Fibroblast of villous mesenchyme (primary cell): ENCODE measurements around the gene STX8. TPM values are rescaled to one million over a fixed set of nuclear protein-coding genes. Genes with fewer than 3 reads are reported as not detected.
A peak's percentile ranks its signal among the peaks of the same experiment; 100 is the strongest.
"Not testable (repeated sequence)": the region's sequence is repeated elsewhere in the genome, so short reads cannot be mapped to it uniquely, and the experiment has no call there.

Experiments
- DNase-seq: peaks from one replicate; pipeline ENCODE4 v3.0.0-alpha.2; 2010; ENCODE audit warnings: low read depth
- H3K4me3 ChIP-seq: 2 replicates; pipeline ENCODE4 v1.5.1; 2011; ENCODE audit warnings: low read depth, mild to moderate bottlenecking, low read length
- total RNA-seq: library from RNA; depleted of rRNA; stranded (reverse); fragments of >200 nt; gene quantifications from 2 replicates; pipeline ENCODE4 v1.2.3, GENCODE V29; 2012
- TF ChIP-seq, protein P1 (sequence below): IDR thresholded peaks from 2 replicates; pipeline ENCODE4 v1.5.1; 2012; ENCODE audit warnings: low read depth, mild to moderate bottlenecking, low read length; ENCODE audit not compliant: insufficient read depth

Gene STX8
- total RNA-seq, 1 donor, result 91.1 TPM

DNA sequence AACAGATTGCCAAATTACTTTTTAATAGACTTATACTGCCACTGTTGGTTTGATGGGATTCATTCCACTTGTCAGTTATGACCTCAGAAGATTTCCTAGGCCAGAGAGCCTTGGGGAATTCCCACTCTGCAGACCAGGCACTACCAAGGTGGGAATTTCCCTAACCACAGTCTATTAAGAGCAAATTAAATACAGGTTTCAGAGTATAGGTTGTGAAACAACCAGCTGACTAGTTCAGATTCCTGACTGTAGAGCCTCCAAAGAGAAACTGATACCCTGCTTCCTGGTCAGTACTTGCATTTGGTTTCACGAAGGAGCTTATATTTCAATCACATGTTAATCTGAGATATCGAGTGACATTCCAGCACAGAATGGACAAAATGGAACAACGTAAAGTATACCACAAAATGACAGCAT lies 186.5 kb downstream of the STX8 start:
- DNase-seq, result peak; percentile 76

DNA sequence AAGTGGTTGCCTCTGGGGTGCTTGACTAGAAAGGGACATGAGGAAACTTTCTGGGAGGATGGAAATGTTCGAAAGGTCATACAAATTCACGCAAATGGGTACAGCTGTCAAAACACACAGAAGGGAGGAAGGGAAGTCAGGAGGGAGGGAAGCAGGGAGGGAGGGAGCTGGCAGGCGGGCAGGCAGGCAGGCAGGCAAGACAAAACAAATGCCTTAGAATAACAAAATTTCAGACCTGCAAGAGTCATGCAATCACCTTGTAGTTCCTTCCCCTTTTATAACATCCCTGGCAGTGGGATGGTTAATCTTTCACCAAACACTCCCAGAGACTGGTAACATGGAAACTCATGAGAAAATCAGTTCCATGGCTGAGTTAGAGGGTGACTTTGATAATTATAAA lies 189.2 kb downstream of the STX8 start:
- H3K4me3 ChIP-seq, result no peak overlapping the region
- TF ChIP-seq, protein P1, sequence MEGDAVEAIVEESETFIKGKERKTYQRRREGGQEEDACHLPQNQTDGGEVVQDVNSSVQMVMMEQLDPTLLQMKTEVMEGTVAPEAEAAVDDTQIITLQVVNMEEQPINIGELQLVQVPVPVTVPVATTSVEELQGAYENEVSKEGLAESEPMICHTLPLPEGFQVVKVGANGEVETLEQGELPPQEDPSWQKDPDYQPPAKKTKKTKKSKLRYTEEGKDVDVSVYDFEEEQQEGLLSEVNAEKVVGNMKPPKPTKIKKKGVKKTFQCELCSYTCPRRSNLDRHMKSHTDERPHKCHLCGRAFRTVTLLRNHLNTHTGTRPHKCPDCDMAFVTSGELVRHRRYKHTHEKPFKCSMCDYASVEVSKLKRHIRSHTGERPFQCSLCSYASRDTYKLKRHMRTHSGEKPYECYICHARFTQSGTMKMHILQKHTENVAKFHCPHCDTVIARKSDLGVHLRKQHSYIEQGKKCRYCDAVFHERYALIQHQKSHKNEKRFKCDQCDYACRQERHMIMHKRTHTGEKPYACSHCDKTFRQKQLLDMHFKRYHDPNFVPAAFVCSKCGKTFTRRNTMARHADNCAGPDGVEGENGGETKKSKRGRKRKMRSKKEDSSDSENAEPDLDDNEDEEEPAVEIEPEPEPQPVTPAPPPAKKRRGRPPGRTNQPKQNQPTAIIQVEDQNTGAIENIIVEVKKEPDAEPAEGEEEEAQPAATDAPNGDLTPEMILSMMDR, result no peak
- DNase-seq, result no peak

More for the DNA sequence above, 186.5 kb downstream of the STX8 start:
- H3K4me3 ChIP-seq, result no peak overlapping the region
- TF ChIP-seq, protein P1, result no peak

DNA sequence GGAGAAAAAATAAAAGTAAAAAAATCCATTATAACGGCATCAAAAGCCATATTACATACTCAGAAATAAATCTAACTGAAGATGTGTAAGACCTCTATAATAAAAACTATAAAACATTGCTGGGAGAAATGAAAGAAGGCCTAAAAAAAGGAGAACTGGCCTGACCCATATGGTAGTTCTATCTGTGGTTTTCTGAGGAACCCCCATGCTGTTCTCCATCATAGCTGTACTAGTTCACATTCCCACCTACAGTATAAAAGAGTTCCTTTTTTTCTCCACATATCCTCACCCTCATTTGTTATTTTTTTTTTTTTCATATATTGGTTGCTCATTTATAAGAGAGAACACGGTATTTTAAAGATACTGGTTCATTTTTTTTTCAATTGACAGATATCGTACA lies 191.8 kb downstream of the STX8 start:
- TF ChIP-seq, protein P1, result no peak
- no peak for DNase-seq
- no peak overlapping the region for H3K4me3 ChIP-seq

DNA sequence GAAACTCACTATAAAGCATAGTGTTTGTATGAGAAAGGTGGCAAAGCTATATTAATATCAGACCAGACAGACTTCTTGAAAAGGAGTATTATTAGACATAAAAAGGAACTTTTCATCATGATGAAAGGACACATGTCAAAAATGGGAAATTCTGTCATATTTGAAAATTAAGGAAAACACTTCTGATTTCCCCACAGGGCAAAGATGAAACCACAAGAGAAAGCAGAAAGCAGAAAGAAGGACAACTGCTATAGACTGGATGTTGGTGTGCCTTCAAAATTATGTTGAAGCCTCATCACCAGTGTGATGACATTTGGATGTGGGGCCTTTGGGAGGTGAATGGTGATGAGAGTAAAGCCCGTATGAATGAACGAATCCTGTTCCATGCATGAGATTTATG lies 193.0 kb downstream of the STX8 start:
- TF ChIP-seq, protein P1, result no peak
- H3K4me3 ChIP-seq, result no peak overlapping the region
- DNase-seq, result no peak

DNA sequence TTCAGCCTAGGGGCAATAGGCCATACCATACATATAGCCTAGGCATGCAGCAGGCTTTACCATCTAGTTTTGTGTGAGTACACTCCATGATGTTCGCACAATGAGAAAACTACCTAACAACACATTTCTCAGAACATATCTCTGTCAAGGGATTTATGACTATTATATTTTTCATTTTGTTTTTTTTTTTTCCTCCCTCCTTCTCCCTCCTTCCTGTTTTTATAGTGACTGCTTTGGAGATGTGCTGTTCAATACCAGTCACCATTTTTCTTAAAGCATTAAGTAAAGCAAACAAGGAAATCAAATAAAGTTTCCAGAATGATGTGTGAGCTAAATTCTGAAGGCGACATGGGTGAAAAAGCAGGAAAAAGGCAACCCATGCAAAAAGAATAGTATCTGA lies 194.6 kb downstream of the STX8 start:
- TF ChIP-seq, protein P1, result no peak
- DNase-seq, result no peak
- H3K4me3 ChIP-seq, result no peak overlapping the region

DNA sequence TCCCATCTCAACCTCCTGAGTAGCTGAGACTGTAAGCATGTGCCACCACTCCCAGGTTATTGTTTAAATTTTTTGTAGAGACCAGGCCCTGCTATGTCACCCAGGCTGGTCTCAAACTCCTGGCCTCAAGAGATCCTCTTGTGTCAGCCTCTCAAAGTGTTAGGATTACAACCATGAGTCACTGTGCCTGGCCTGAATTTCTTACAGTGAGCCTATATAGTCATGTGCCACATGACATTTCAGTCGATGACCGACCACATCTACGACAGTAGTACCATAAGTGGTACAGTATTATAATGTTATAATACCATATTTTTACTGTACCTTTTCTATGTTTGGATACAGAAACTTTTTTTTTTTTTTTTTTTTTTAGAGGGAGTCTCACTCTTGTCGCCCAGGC lies 195.3 kb downstream of the STX8 start:
- no peak for DNase-seq
- TF ChIP-seq, protein P1, result no peak
- no peak overlapping the region for H3K4me3 ChIP-seq

DNA sequence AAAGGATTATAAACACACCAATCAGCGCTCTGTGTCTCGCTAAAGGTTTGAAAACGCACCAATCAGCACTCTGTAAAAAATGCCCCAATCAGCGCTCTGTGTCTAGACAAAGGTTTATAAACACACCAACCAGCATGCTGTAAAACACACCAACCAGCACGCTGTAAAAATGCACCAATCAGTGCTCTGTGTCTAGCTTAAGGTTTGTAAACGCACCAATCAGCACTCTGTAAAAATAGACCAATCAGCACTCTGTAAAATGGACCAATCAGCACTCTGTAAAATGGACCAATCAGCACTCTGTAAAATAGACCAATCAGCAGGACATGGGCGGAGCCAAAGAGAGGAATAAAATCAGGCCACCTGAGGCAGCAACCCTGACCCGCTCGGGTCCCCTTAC lies 199.4 kb downstream of the STX8 start:
- not testable (repeated sequence) for DNase-seq, H3K4me3 ChIP-seq
